PFSK-1 (cell line): Measurements from ENCODE around the gene RSU1.

Experiments used
- FOXP2 ChIP-seq: optimal IDR thresholded peaks from 2 replicates; pipeline ENCODE3; 2011; ENCODE audit warnings: borderline replicate concordance, control low read depth, inconsistent platforms; ENCODE audit not compliant: insufficient read depth; ENCODE audit errors: extremely low read length, extremely low read depth
- POLR2AphosphoS5 ChIP-seq: IDR thresholded peaks from 2 replicates; pipeline ENCODE4 v1.6.1; 2012; ENCODE audit warnings: low read depth, mild to moderate bottlenecking, control low read depth, low read length, moderate library complexity
- SIN3A ChIP-seq: IDR thresholded peaks from 2 replicates; pipeline ENCODE4 v1.6.1; 2012; ENCODE audit warnings: mild to moderate bottlenecking, low read length, moderate library complexity, borderline replicate concordance; ENCODE audit not compliant: insufficient read depth
- TAF1 ChIP-seq: IDR thresholded peaks from 2 replicates; pipeline ENCODE4 v1.6.1; 2012; ENCODE audit warnings: low read length, control low read depth, borderline replicate concordance; ENCODE audit not compliant: insufficient read depth
- TF ChIP-seq, protein P1 (sequence below), 2 experiments: IDR thresholded peaks; 2 replicates each; pipeline versions ENCODE4 v1.6.1 to v1.8.0; 2011 to 2012; ENCODE audit warnings: low read depth in 2 of 2, low read length in 2 of 2, control low read depth in 1 of 2, inconsistent platforms in 1 of 2, mild to moderate bottlenecking in 1 of 2, moderate library complexity in 1 of 2; ENCODE audit not compliant: insufficient read depth in 1 of 2

Gene RSU1

DNA sequence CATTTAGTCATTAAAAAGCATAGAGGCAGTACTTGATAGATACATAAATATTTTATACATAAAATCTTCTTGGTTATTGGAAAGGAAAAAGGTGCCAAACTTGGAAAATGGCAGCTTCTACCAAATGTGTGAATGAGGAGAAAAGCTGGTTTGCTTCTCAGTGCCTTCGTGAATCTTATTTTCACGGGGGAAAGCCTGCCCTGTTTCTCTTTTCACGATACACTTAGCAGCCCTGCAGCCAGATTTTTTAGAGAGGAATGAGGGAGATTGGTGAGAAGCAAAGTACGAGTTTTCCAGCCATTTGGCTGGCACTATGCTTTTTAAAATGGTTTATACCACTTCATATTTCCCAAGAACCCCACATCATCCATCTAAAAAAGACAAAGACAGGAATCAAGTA is 272.6 kb downstream of the RSU1 start:
- TF ChIP-seq FOXP2 (no peak), TAF1 (no peak), POLR2AphosphoS5 (no peak), SIN3A (no peak)
- TF ChIP-seq, protein P1, sequence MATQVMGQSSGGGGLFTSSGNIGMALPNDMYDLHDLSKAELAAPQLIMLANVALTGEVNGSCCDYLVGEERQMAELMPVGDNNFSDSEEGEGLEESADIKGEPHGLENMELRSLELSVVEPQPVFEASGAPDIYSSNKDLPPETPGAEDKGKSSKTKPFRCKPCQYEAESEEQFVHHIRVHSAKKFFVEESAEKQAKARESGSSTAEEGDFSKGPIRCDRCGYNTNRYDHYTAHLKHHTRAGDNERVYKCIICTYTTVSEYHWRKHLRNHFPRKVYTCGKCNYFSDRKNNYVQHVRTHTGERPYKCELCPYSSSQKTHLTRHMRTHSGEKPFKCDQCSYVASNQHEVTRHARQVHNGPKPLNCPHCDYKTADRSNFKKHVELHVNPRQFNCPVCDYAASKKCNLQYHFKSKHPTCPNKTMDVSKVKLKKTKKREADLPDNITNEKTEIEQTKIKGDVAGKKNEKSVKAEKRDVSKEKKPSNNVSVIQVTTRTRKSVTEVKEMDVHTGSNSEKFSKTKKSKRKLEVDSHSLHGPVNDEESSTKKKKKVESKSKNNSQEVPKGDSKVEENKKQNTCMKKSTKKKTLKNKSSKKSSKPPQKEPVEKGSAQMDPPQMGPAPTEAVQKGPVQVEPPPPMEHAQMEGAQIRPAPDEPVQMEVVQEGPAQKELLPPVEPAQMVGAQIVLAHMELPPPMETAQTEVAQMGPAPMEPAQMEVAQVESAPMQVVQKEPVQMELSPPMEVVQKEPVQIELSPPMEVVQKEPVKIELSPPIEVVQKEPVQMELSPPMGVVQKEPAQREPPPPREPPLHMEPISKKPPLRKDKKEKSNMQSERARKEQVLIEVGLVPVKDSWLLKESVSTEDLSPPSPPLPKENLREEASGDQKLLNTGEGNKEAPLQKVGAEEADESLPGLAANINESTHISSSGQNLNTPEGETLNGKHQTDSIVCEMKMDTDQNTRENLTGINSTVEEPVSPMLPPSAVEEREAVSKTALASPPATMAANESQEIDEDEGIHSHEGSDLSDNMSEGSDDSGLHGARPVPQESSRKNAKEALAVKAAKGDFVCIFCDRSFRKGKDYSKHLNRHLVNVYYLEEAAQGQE (IDR thresholded peaks at IDR 0.05; ENCODE audit: insufficient read depth in 1 of 2, low read depth in 2 of 2, low read length in 2 of 2), result no peak

DNA sequence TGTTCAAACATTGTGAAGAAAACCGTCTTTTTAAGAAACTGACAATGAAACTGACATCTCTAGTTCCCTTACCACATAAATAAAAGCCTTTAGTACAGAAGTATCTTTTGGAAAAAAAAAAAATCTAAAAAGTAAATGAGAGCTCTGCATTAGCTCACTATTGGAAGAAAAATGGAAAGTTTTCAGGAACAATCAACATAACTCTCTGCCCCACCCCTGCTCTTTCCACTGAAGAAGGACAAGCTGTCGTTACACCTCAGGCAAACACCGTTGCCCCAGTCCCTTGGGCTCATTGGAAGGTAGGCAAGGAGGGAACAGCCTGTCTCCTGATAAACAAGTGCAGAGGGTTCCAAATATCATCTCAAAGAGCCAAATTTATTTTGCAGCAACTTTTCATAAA is 273.1 kb downstream of the RSU1 start:
- TF ChIP-seq POLR2AphosphoS5 (no peak), SIN3A (no peak), TAF1 (no peak), FOXP2 (no peak)
- TF ChIP-seq, protein P1 (IDR thresholded peaks at IDR 0.05; ENCODE audit: insufficient read depth in 1 of 2, low read depth in 2 of 2, low read length in 2 of 2), result no peak
